ENCODE results near the gene TAX1BP3. TPM values are rescaled to one million over a fixed set of nuclear protein-coding genes. Genes with fewer than 3 reads are reported as not detected.

TAX1BP3 gene
- total RNA-seq, 2 donors from 2014 or later = 148 to 195 TPM

- TF ChIP-seq CTCF (IDR thresholded peaks at IDR 0.05) = no peak
- no peaks in the 10 kb centered on the region for H3K4me1 ChIP-seq
- H3K9me3 ChIP-seq = no peaks in the 10 kb centered on the region
- no peak overlapping the region for H3K9ac ChIP-seq (ENCODE audit: low read depth in 2 of 2, low read length in 2 of 2)
- intact Hi-C loops (cut with DNase I) = no loop called here
- no peak for DNase-seq
- no peak overlapping the region for H3K27ac ChIP-seq
- H3K36me3 ChIP-seq = no peaks in the 10 kb centered on the region
- H3K27me3 ChIP-seq = peaks cover 9% of the 10 kb centered on the region
- no peak overlapping the region for H3K4me3 ChIP-seq
These were observed 21.8 kb upstream of the TAX1BP3 start for GRCh38 chr17:3690094-3690715.

DNA sequence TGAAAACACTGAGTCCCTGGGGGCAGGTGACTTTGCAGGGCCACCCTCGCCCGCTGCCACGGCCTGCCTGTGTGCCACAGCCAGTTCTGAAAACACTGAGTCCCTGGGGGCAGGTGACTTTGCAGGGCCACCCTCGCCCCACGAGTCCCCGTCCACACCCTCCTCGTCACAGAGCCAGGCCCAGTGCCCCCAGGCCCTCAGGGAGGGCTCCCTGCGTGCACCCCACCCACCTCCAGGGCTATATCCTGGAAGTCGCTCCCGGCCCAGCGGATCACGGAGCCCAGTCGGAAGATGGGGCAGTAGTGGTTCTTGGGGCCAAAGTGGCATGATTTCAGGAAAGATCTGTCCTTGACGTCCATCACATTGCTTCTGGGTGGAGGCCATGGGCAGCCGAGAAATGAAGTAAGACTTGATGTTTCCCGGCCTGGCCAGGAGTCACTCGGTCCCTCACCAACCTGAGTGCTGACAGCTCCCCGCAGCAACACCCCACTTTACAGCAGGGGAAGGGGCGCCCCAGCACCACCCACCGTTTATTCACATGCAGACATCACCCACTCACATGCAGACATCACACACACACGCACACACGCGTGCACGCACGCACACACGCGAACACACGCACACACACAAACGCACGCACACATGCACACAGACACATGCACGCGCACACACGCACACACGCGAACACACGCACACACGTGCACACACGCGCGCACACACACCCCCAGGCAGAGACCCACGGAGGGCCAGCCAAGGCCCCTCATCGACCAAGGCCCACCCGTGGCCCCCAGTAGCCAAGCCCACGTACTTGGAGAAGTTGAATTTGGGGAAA is 21.1 kb upstream of the TAX1BP3 start:
- no peak for DNase-seq
- Histone ChIP-seq H3K27ac (no peak overlapping the region), H3K36me3 (no peaks in the 10 kb centered on the region), H3K9me3 (no peaks in the 10 kb centered on the region), H3K27me3 (peaks cover 3% of the 10 kb centered on the region), H3K4me1 (no peaks in the 10 kb centered on the region), H3K9ac (ENCODE audit: low read depth in 2 of 2, low read length in 2 of 2) (no peak overlapping the region), H3K4me3 (no peak overlapping the region)
- intact Hi-C loops (cut with DNase I) = no loop called here
- TF ChIP-seq CTCF (IDR thresholded peaks at IDR 0.05) = no peak

DNA sequence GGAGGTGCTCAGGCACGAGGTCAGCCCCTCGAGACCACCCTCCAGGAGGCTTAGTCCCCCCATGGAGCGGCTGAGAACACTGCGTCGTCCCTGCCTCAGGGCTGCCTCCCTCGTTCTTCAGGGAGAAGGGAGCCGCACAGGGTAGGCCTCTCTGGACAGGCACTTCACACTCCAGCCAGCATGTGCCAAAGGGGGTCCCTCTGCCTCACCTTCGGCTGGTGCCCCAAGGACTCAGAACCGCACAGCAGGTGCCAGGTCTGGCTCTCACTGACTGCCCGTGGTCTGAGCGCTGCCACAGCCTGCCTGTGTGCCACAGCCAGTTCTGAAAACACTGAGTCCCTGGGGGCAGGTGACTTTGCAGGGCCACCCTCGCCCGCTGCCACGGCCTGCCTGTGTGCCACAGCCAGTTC is 20.5 kb upstream of the TAX1BP3 start:
- no peak overlapping the region for H3K4me3 ChIP-seq
- H3K27ac ChIP-seq = no peak overlapping the region
- TF ChIP-seq CTCF (IDR thresholded peaks at IDR 0.05) = no peak
- intact Hi-C loops (cut with DNase I) = no loop called here
- DNase-seq = no peak
- no peaks in the 10 kb centered on the region for H3K9me3 ChIP-seq
- no peaks in the 10 kb centered on the region for H3K4me1 ChIP-seq
- H3K9ac ChIP-seq (ENCODE audit: low read depth in 2 of 2, low read length in 2 of 2) = no peak overlapping the region
- H3K36me3 ChIP-seq = no peaks in the 10 kb centered on the region
- peaks cover 8% of the 10 kb centered on the region for H3K27me3 ChIP-seq

DNA sequence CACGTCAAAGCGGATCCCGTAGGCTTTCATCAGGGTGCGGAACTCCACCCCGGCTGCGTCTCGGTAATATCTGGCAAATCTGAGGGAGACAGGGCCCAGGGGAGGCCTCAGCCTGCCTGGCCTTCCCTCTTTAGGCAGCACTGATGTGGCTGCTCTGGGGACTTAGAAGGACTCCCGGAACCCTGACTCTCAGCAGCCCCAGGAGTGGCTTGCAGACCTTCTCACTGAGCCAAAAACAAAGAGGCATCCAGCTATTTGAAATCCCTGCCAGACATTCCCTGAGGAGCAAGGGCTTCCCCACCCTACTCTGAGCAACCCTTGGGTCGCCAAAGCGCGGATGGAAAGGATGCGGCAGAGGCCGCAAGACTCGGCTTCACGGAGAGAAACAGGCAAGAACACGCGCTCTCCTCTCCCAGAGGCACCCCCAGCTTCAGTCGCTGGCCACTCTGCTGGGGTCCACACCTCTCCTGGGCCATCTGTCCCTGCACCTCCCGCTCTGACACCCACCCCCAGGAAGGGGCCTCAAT is 19.7 kb upstream of the TAX1BP3 start:
- Histone ChIP-seq H3K4me3 (no peak overlapping the region), H3K27me3 (peaks cover 9% of the 10 kb centered on the region), H3K9me3 (no peaks in the 10 kb centered on the region), H3K27ac (no peak overlapping the region), H3K9ac (ENCODE audit: low read depth in 2 of 2, low read length in 2 of 2) (no peak overlapping the region), H3K36me3 (no peaks in the 10 kb centered on the region), H3K4me1 (no peaks in the 10 kb centered on the region)
- DNase-seq = no peak
- no peak for TF ChIP-seq CTCF (IDR thresholded peaks at IDR 0.05)
- intact Hi-C loops (cut with DNase I) = no loop called here

- no peak for TF ChIP-seq CTCF (IDR thresholded peaks at IDR 0.05)
- H3K9ac ChIP-seq (ENCODE audit: low read depth in 2 of 2, low read length in 2 of 2) = no peak overlapping the region
- no peaks in the 10 kb centered on the region for H3K9me3 ChIP-seq
- intact Hi-C loops (cut with DNase I) = no loop called here
- no peaks in the 10 kb centered on the region for H3K36me3 ChIP-seq
- H3K4me1 ChIP-seq = no peaks in the 10 kb centered on the region
- H3K27me3 ChIP-seq = peaks cover 9% of the 10 kb centered on the region
- H3K4me3 ChIP-seq = no peak overlapping the region
- no peak for DNase-seq
- H3K27ac ChIP-seq = no peak overlapping the region
These were observed 16.8 kb upstream of the TAX1BP3 start for GRCh38 chr17:3685174-3685573.

All from colonic mucosa (tissue), 4 donors.